Astrocyte (in vitro differentiated cells and primary cell): ENCODE data around the gene RFX7. TPM values are rescaled to one million over a fixed set of nuclear protein-coding genes. Genes with fewer than 3 reads are reported as not detected.

Experiments used
- DNase-seq: peaks from one replicate; pipeline ENCODE4 v3.0.0-alpha.2; 2010; ENCODE audit warnings: low read depth
- FAIRE-seq: peaks from 2 replicates; lab custom pipeline; 2011; peaks lifted over from hg19 to GRCh38; lab: Jason Lieb, UNC
- H2AFZ ChIP-seq: 2 replicates; pipeline ENCODE4 v1.6.0; 2012; ENCODE audit warnings: low read depth, low read length, inconsistent platforms
- H3K27ac ChIP-seq: 2 replicates; pipeline ENCODE4 v1.5.1; 2011; ENCODE audit warnings: low read depth, low read length, inconsistent platforms
- H3K27me3 ChIP-seq: 2 replicates; pipeline ENCODE4 v1.6.0; 2011; ENCODE audit warnings: low read length, inconsistent platforms; ENCODE audit not compliant: insufficient read depth
- H3K36me3 ChIP-seq: 2 replicates; pipeline ENCODE4 v1.5.1; 2011; ENCODE audit warnings: low read length, inconsistent platforms; ENCODE audit not compliant: insufficient read depth
- H3K4me1 ChIP-seq: 2 replicates; pipeline ENCODE4 v1.5.1; 2011; ENCODE audit warnings: low read length, inconsistent platforms; ENCODE audit not compliant: insufficient read depth
- H3K4me2 ChIP-seq: 2 replicates; pipeline ENCODE4 v1.6.0; 2012; ENCODE audit warnings: low read length, inconsistent platforms
- H3K4me3 ChIP-seq: 2 replicates; pipeline ENCODE4 v1.5.1; 2011; ENCODE audit warnings: low read depth, mild to moderate bottlenecking, low read length, inconsistent platforms; ENCODE audit not compliant: insufficient read depth
- H3K79me2 ChIP-seq: 2 replicates; pipeline ENCODE4 v1.6.0; 2012; ENCODE audit warnings: mild to moderate bottlenecking, low read length, inconsistent platforms; ENCODE audit not compliant: insufficient read depth
- H3K9ac ChIP-seq: 2 replicates; pipeline ENCODE4 v1.6.0; 2012; ENCODE audit warnings: mild to moderate bottlenecking, low read length, inconsistent platforms
- H3K9me3 ChIP-seq: 2 replicates; pipeline ENCODE4 v1.5.1; 2012; ENCODE audit warnings: low read depth, mild to moderate bottlenecking, low read length, inconsistent platforms; ENCODE audit not compliant: insufficient read depth
- H4K20me1 ChIP-seq: 2 replicates; pipeline ENCODE4 v1.6.0; 2012; ENCODE audit warnings: low read length, inconsistent platforms; ENCODE audit not compliant: insufficient read depth
- H3K27ac Mint-ChIP-seq: one replicate; pipeline ENCODE4 v1.8.0; 2021; ENCODE audit warnings: mild to moderate bottlenecking, mixed read lengths; ENCODE audit not compliant: unreplicated experiment
- H3K27me3 Mint-ChIP-seq: one replicate; pipeline ENCODE4 v1.8.0; 2021; ENCODE audit warnings: low read depth, mixed read lengths; ENCODE audit not compliant: unreplicated experiment
- H3K36me3 Mint-ChIP-seq: one replicate; pipeline ENCODE4 v1.8.0; 2021; ENCODE audit warnings: low read depth, mixed read lengths; ENCODE audit not compliant: unreplicated experiment
- H3K4me1 Mint-ChIP-seq: one replicate; pipeline ENCODE4 v1.8.0; 2021; ENCODE audit warnings: low read depth, mixed read lengths; ENCODE audit not compliant: unreplicated experiment
- H3K4me3 Mint-ChIP-seq: one replicate; pipeline ENCODE4 v1.8.0; 2021; ENCODE audit warnings: mild to moderate bottlenecking, moderate library complexity, mixed read lengths; ENCODE audit not compliant: unreplicated experiment
- H3K9me3 Mint-ChIP-seq: one replicate; pipeline ENCODE4 v1.8.0; 2021; ENCODE audit warnings: mild to moderate bottlenecking, mixed read lengths; ENCODE audit not compliant: unreplicated experiment
- EZH2 ChIP-seq: IDR thresholded peaks from 2 replicates; pipeline ENCODE4 v1.6.1; 2012; ENCODE audit warnings: mild to moderate bottlenecking, low read length, inconsistent platforms; ENCODE audit not compliant: insufficient read depth
- total RNA-seq: library from RNA; stranded (reverse); gene quantifications from 2 replicates; pipeline ENCODE4 v1.2.1, GENCODE V29; 2021
- TF ChIP-seq, protein P1 (sequence below): IDR thresholded peaks from 2 replicates; pipeline ENCODE4 v1.5.1; 2011; ENCODE audit warnings: low read depth, mild to moderate bottlenecking, inconsistent platforms, low read length, moderate library complexity; ENCODE audit not compliant: insufficient read depth

The RFX7 gene
- total RNA-seq, 1 donor from 2014 or later, result 46.3 TPM

GRCh38 chr15:56074481-56075265, 169.0 kb downstream of the RFX7 start:
- no peak overlapping the region for H3K4me2 ChIP-seq
- no peak overlapping the region for H3K27ac ChIP-seq
- H3K79me2 ChIP-seq, result no peaks in the 10 kb centered on the region
- H2AFZ ChIP-seq, result no peak overlapping the region
- Mint-ChIP-seq H3K4me3 (no peak overlapping the region), H3K36me3 (no peaks in the 10 kb centered on the region), H3K27ac (no peak overlapping the region), H3K4me1 (no peaks in the 10 kb centered on the region), H3K9me3 (peaks cover 2% of the 10 kb centered on the region), H3K27me3 (no peaks in the 10 kb centered on the region)
- H3K4me1 ChIP-seq, result no peaks in the 10 kb centered on the region
- no peak overlapping the region for H3K9ac ChIP-seq
- H3K4me3 ChIP-seq, result no peak overlapping the region
- TF ChIP-seq, protein P1, sequence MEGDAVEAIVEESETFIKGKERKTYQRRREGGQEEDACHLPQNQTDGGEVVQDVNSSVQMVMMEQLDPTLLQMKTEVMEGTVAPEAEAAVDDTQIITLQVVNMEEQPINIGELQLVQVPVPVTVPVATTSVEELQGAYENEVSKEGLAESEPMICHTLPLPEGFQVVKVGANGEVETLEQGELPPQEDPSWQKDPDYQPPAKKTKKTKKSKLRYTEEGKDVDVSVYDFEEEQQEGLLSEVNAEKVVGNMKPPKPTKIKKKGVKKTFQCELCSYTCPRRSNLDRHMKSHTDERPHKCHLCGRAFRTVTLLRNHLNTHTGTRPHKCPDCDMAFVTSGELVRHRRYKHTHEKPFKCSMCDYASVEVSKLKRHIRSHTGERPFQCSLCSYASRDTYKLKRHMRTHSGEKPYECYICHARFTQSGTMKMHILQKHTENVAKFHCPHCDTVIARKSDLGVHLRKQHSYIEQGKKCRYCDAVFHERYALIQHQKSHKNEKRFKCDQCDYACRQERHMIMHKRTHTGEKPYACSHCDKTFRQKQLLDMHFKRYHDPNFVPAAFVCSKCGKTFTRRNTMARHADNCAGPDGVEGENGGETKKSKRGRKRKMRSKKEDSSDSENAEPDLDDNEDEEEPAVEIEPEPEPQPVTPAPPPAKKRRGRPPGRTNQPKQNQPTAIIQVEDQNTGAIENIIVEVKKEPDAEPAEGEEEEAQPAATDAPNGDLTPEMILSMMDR, result no peak
- TF ChIP-seq EZH2, result no peak
- no peak for DNase-seq
- no peaks in the 10 kb centered on the region for H3K27me3 ChIP-seq
- no peaks in the 10 kb centered on the region for H3K9me3 ChIP-seq
- H3K36me3 ChIP-seq, result no peaks in the 10 kb centered on the region
- FAIRE-seq, result no peak
- no peaks in the 10 kb centered on the region for H4K20me1 ChIP-seq

GRCh38 chr15:56064152-56064551, 179.5 kb downstream of the RFX7 start:
- no peak overlapping the region for H3K27ac ChIP-seq
- H3K4me3 ChIP-seq, result no peak overlapping the region
- no peaks in the 10 kb centered on the region for H3K9me3 ChIP-seq
- no peak overlapping the region for H3K4me2 ChIP-seq
- H3K4me3 Mint-ChIP-seq, result no peak overlapping the region
- no peak overlapping the region for H2AFZ ChIP-seq
- H4K20me1 ChIP-seq, result no peaks in the 10 kb centered on the region
- DNase-seq (no peak), FAIRE-seq (no peak)
- TF ChIP-seq, protein P1, result no peak
- no peak for TF ChIP-seq EZH2
- no peaks in the 10 kb centered on the region for H3K27me3 ChIP-seq
- H3K4me1 Mint-ChIP-seq, result peaks cover 2% of the 10 kb centered on the region
- no peaks in the 10 kb centered on the region for H3K4me1 ChIP-seq
- H3K9ac ChIP-seq, result no peak overlapping the region
- no peaks in the 10 kb centered on the region for H3K79me2 ChIP-seq
- H3K36me3 Mint-ChIP-seq, result no peaks in the 10 kb centered on the region
- H3K36me3 ChIP-seq, result no peaks in the 10 kb centered on the region
- H3K9me3 Mint-ChIP-seq, result peaks cover 4% of the 10 kb centered on the region
- H3K27me3 Mint-ChIP-seq, result no peaks in the 10 kb centered on the region
- H3K27ac Mint-ChIP-seq, result no peak overlapping the region

DNA sequence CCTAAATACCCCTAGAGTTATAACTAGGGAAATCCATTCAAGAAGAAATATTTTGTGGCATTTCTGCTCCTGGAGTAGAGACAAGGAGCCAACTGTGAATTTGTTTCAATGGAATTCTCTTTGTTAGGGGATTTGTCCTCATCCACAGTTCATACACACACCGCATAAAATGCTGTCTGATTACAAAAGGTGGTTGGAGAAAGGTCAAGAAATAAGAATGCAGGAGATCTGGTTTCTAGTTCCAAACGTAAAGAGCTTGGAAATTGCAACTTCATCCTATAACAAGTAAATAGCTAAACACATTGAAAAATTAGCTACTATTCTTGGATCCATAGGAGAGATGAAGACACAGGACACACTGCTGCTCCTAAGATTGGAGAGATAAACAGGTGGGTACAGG, 184.0 kb downstream of the RFX7 start:
- no peaks in the 10 kb centered on the region for H3K36me3 Mint-ChIP-seq

More for the DNA sequence above, 184.0 kb downstream of the RFX7 start:
- Mint-ChIP-seq H3K4me3 (no peak overlapping the region), H3K9me3 (no peaks in the 10 kb centered on the region), H3K27ac (no peak overlapping the region), H3K27me3 (no peaks in the 10 kb centered on the region), H3K4me1 (peaks cover 7% of the 10 kb centered on the region)
- H3K27me3 ChIP-seq, result no peaks in the 10 kb centered on the region
- DNase-seq (no peak), FAIRE-seq (no peak)
- no peak for TF ChIP-seq EZH2
- TF ChIP-seq, protein P1, result no peak
- H3K9ac ChIP-seq, result no peak overlapping the region
- H3K36me3 ChIP-seq, result no peaks in the 10 kb centered on the region
- no peak overlapping the region for H2AFZ ChIP-seq
- H4K20me1 ChIP-seq, result no peaks in the 10 kb centered on the region
- H3K4me3 ChIP-seq, result no peak overlapping the region
- H3K4me1 ChIP-seq, result no peaks in the 10 kb centered on the region
- H3K4me2 ChIP-seq, result no peak overlapping the region
- no peaks in the 10 kb centered on the region for H3K79me2 ChIP-seq
- H3K27ac ChIP-seq, result no peak overlapping the region
- no peaks in the 10 kb centered on the region for H3K9me3 ChIP-seq
